Measurements from ENCODE around the gene BPNT1.
"Not testable (repeated sequence)": the region's sequence is repeated elsewhere in the genome, so short reads cannot be mapped to it uniquely, and the experiment has no call there.

BPNT1 gene, protein sequence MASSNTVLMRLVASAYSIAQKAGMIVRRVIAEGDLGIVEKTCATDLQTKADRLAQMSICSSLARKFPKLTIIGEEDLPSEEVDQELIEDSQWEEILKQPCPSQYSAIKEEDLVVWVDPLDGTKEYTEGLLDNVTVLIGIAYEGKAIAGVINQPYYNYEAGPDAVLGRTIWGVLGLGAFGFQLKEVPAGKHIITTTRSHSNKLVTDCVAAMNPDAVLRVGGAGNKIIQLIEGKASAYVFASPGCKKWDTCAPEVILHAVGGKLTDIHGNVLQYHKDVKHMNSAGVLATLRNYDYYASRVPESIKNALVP

DNA sequence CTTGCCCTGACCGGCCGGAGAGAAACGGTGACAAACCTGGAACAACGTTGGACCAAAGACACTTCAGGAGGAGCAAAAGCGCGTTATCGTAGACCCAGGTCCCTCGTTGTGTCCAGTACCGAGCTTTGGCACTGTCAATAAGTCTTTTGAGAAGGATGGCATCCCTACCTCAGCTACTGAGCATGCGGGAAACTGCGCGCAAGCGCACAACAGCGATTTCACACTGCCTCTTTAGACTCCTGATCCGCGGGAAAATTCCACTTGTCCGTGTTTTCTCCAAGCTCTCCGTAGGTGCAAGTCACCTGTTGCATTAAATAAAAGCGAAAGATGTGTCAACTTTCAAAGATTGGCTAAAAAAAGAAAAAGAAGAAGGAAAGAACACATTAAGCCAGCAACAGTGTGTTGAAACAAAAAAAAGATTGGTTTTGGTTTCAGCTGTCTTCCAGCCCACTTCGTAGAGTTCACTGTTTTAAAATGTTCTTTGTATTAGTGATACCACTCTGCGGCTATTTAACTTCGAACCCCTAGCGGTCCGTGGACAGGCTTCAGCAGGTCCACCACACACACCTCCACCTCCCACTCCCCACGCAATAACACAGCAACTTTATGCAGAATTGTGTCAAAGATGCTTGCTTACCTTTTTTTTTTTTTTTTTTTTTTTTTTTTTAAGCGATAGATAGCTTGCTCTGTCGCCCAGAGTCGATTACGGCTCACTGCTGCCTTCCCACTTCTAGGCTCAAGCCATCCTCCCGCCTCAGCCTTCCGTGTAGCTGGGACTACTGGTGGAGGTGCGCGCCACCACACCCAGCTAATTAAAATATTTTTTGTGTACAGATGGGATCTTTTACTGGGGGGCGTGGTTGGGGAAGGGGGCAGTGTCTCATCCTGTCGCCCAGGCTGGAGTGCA lies at the start of gene BPNT1:
TSS of gene BPNT1 (minus strand) at position 139 of the 907 bp plus-strand sequence. CDS start 9,942 bp downstream, outside the sequence.
- in situ Hi-C loops (cut with MboI; ENCODE audit: low sequenced_read_pairs): no loop called here

DNA sequence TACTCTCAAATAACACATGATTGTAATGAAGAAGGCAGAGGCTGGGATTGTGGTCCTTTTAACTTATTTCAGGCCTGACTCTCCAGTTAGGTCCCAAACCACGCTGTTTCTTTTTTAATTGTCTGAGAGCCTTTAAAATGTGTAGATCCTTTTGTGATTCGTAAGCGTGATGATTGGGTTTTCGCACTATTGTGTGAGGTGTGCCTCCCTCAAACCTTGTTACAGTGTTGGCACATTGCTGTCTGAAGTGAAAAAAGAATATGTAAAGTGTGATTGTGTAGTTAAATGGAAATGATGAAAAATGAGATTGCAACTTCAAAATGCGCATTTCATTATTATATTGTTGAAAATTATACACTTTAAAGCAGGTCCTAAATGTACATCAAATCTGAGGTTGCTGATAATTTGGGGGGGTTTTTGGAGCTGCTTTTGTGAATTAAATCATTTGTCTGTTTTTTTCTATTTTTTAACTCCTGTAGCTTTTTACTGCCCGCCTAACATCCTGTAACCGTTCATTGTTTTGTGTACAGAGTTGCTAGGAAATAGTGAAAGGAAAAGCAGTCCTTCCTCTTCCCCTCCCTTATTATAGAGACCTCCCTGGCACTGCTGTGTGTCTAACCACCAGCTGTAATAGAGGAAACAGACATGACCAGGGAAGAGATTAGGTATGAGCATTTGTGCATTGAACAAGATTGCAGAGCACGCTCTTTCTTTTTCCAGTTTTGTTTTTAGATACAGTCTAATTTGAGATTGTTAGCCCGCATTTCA lies 47.6 kb upstream of the BPNT1 start:
- in situ Hi-C loops (cut with MboI; ENCODE audit: low sequenced_read_pairs): no loop called here

DNA sequence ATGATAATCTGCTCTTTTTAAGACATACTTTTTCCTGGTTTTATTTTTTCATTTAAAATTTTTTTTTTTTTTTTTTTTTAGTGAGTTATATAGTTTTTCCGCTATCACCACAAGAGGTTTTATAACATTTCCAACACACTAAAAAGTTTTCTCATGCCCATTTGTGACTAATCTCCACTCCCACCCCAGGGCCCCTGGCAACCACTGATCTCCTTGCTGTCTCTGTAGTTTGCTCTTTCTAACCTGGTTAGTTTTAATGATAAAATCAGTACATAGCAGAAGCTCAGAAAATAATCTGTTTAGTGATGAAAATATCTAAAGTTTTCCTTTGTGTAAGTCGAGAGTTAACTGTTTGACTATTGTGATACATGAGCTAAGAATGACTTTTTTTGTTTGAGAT lies 46.2 kb upstream of the BPNT1 start:
- in situ Hi-C loops (cut with MboI; ENCODE audit: low sequenced_read_pairs): no loop called here

DNA sequence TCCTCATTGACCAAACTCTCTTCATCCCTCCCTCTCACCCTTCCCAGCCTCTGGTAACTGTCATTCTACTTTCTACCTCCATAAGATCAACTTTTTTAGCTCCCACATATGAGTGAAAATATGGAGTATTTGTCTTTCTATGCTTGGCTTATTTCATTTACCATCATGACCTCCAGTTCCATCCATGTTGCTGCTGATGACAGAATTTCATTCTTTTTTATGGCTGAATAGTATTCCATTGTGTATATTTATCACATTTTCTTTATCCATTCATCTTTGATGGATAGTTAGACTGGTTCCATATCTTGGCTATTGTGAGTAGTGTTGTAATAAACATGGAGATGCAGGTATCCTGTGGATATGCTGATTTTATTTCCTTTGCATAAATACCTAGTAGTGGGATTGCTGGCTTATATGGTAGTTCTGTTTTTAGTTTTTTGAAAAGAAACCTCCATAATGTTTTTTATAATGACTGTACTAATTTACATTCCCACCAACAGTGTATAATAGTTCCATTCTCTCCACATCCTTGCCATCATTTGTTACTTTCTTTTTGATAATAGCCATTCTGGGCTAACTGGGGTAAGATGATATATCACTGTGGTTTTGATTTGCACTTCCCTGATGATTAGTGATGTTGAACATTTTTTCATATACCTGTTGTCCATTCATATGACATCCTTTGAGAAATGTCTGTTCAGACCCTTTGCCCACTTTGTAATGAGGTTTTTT lies 40.1 kb upstream of the BPNT1 start:
- in situ Hi-C loops (cut with MboI; ENCODE audit: low sequenced_read_pairs): no loop called here

DNA sequence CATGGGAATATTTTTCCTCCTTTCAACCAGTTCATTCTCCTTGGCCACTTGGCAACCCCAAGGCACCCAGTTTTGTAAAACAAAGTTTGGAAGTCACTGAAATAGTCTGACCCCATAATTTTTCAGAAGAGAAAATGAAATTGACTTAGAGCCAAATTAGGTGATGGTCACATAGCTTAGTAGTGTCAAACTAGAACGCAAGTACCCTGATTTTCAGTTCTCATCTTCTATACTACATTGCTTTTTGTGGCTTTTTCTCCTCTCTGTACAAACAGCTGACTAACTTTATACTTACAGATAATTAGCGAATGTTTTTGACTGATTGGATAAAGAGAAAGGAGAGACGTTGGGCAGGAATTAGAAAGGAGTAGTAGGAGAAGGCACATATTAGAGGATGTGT lies 37.5 kb upstream of the BPNT1 start:
- in situ Hi-C loops (cut with MboI; ENCODE audit: low sequenced_read_pairs): no loop called here

DNA sequence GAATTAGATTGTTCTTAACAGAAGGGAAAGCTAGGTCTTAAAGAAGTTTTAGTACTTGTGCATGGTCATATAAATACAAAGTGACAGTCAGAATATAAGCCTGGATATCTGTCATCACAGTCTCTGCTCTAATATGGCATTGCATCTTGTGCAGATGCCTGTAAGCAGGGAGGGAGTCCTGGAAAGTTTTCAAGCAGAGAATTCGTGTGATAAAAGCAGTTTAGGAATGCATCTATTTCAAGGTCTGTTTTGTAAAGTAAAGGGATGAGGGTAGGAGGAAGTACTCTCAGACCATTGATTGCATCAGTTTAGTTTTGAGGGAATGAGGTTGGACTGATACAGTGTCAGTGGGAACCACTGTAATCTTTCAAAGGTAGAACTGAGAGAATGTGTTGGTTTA lies 35.0 kb upstream of the BPNT1 start:
- in situ Hi-C loops (cut with MboI; ENCODE audit: low sequenced_read_pairs): no loop called here

DNA sequence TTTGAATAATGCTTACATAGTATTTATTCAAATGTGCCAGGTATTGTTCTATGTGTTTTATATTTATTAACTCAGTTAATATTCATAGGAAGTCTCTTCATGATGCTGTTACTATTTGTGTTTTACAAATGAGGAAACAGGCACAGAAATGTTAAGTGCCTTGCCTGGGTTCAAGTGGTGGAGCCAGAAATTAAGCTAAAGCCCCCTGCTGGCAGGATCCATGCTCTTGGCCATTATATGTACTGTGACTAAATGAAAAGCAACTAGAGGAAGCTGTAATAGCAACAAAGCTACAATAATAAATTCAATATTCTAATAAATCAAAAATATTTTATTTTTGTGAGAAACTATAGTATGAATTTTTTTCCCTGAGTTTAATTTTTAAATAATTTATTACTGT lies 34.3 kb upstream of the BPNT1 start:
- in situ Hi-C loops (cut with MboI; ENCODE audit: low sequenced_read_pairs): no loop called here

DNA sequence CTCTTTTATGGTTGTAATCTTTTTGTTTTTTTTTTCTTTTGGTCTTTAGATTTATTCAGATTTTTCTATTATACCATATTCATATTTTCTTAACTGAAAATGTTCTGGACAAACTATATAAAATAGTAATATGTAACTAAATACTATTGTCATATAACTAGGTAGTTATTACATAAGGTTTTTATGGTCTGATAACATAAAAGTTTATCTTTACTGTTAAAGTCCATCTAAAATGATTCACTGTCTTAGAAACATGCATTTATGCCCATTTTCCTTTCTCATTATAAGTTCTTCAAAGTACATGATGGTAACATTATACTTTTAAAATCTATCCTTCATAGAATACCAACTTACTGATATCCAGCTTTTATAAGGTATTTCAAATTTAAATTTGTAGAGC lies 33.5 kb upstream of the BPNT1 start:
- in situ Hi-C loops (cut with MboI; ENCODE audit: low sequenced_read_pairs): no loop called here

DNA sequence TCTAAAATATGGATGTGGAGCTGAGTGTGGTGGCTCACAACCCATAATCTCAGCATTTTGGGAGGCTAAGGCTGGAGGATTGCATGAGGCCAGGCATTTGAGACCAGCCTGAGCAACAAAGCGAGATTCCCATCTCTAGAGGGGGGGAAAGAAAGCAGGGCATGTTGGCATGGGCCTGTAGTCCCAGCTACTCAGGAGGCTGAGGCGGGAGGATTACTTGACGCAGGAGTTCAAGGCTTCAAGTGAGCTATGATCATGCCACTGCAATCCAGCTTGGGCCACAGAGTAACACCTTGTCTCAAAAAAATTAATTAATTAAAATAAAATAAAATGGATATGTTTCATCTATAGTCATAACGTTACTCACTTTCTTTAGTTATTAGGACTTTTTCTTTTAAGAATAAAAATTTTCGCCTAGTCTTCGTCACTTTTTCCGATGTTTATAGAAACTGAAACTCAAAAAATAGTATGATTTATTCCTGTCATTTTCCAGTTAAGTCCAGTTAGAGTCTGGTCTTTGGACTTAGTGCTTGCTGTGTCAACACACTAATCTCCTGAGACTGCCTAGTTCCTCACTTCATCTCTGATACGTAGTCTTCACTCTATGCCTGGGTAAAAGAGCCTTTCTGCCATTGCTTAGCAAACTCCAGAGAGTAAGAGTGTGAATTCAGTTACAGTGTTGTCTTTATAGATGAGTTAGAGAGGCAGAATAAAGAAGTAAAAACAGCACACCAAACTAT lies 32.4 kb upstream of the BPNT1 start:
- in situ Hi-C loops (cut with MboI; ENCODE audit: low sequenced_read_pairs): no loop called here

DNA sequence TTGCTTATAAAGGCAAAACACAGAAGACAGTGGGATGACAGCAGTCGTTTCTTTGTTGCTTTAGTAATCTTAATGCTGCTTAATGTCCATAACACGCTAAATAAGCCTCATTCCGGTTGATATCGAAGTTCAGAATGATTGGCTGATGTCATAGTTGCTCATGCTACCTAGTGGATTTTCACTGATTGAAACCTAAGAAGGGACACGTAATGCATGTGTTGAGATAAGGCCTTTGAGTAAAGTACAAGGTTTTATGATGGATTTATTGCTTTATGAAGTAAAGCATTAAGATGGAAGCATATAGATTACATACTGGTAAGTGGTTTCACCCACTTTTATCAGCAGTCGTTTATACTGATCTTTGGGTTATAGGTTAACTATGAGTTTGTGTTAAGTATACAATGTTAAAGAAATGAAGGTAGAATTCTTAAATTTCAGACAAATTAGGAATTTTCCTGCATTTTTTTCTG lies 29.5 kb upstream of the BPNT1 start:
- in situ Hi-C loops (cut with MboI; ENCODE audit: low sequenced_read_pairs): no loop called here

DNA sequence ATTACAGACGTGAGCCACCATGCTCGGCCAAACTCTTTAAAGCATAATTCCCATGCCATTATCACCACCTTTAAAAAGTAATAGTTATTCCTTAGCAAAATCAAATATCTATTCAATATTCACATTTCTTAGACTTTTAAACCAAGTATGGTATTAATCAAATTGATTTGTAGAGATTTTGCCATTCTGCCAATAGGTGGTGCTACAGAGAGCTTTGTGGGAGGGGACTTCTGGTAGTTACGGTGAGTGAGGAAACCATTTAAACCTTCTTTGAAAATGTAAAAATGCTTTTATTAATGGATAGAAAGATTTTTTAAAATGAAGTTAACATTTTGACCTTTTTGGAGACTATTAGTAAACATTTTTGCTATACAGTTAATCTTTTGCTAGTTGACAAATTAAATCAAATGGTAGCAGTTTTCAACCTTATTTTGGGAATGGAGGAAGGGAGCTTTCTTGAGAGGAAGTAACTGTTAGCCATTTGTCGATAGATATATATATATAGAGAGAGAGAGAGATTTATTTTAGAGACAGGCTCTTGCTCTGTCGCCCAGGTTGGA lies 23.6 kb upstream of the BPNT1 start:
- in situ Hi-C loops (cut with MboI; ENCODE audit: low sequenced_read_pairs): no loop called here

DNA sequence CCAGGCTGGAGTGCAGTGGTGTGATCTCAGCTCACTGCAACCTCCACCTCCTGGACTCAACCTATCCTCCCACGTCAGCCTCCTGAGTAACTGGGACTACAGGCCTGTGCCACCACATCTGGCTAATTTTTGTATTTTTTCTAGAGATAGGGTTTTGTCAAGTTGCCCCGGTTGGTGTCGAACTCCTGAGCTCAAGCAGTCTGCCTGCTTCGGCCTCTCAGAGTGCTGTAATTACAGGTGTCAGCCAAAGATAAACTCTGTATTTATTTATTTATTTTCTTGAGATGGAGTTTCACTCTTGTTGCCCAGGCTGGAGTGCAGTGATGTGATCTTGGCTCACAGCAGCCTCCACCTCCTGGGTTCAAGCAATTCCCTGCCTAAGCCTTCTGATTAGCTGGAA lies 23.0 kb upstream of the BPNT1 start:
- in situ Hi-C loops (cut with MboI; ENCODE audit: low sequenced_read_pairs): not testable (repeated sequence)

DNA sequence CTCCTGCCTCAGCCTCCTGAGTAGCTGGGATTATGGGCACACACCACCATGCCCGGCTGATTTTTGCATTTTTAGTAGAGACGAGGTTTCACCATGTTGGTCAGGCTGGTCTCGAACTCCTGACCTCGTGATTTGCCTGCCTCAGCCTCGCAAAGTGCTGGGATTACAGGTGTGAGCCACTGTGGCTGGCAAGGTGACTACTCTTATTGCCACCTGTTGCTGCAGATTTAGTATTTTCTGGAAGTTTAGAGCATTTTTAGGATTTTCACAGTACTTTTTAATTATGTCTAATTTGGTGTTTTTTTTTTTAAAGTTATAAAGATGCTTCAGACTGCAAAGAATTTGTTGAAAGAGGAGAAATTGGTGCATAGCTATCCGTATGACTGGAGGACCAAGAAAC lies 20.9 kb upstream of the BPNT1 start:
- in situ Hi-C loops (cut with MboI; ENCODE audit: low sequenced_read_pairs): not testable (repeated sequence)

DNA sequence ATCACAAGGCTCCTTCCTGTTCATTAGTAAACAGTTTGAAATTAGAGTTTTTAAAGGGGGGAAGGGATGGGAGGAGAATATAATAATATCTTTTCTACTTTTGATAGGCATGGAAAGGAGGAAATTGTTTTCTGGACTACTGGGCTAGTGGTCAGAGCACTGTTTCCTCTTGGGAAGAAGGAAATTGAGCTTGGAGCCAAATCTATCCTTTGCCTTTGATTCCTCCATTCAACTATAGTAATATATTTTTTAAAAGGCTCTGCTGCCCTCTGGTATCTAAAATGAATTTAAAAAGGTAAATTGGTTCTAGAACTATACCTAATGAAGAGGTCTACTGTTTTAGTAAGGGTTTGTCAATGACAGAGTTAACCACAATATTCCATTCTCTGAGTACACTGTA lies 10.2 kb upstream of the BPNT1 start:
- in situ Hi-C loops (cut with MboI; ENCODE audit: low sequenced_read_pairs): no loop called here

DNA sequence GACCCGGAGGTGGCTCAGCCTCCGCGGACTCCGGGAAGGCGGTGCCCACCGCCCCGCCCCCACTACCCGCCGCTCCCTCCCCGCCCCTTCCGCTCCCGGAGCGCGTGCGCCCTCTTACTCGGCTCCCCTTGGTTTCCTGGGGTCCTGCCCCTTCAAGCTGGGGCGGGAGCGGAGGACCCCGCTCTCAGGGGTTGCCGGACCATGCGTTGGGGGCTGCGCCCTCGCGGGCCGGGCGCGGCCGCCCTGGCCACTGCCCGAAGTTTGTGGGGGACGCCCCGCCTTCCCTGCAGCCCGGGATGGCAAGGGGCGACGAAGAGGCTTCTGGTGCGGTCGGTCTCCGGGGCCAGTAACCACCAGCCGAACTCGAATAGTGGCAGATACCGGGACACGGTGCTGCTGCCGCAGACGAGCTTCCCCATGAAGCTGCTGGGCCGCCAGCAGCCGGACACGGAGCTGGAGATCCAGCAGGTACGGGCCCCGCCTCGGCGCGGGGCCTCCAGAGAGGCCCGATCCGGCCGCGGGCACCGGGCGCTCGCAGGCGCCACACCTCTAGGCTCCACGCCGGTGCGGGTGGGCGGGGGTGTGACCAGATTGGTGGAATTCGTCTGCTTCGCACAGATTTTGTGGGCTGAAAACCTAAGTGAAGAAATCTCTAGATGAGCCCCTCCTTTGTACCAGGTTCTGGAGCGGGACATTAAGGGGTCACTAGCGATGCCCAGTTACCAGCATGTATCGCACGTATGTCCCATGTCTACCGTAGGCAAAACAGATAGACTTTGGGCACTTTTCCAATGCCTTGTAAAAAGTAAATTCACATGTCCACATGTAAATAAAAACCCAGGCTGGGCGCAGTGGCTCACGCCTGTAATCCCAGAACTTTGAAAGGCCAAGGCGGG lies 4.7 kb upstream of the BPNT1 start, which contains the start of gene IARS2:
TSS of gene IARS2 (plus strand) at position 117 of the 896 bp plus-strand sequence. CDS start at position 202, 85 bp downstream.
- in situ Hi-C loops (cut with MboI; ENCODE audit: low sequenced_read_pairs): no loop called here

DNA sequence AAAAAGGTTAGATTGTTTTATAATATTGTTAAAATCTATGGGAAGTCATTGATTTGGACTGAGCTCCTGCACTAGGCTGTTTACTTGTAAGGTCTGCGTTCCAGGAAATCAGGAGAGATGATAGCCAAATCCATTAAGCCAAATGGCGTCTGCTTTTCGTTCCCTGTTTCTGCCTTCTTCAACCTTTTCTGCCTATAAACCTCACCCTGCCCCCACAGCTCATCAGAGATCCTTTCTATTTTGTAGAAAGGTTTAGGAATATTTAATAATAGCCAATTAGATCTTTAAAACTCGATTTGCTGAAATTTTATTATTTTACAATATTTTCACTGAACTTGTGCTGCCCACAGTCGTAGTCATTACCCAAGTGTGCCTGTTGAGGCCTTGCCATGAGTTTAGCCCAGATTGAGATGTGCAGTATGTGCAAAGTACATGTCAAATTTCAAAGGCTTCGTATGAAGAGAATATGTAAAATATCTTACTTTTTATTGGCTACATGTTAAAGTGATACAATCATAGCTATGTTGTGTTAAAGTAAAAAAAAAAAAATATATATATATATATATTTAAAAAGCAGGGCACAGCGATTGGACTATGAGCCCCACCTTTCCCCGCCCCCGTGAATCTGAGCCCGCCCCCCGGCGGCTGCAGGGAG lies 3.9 kb upstream of the BPNT1 start:
- in situ Hi-C loops (cut with MboI; ENCODE audit: low sequenced_read_pairs): no loop called here

DNA sequence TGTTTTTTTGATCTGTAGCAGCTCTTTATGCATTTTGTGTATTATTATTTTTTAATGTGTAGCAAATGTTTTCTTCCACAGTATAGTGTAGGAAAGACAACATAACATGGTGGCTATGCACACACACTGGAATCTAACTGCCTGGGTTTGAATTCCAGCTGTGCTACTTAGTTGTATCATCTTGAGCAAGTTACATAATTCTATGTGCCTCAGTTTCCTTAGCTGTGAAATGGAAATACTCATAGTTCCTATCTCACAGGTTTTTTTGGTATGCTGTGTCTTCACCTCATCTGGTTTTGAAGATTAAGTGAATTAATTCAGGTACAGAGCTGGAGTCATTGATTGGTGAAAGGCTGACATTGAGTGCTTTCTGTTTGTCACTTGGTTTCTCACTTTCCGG lies 3.1 kb upstream of the BPNT1 start:
- in situ Hi-C loops (cut with MboI; ENCODE audit: low sequenced_read_pairs): no loop called here

DNA sequence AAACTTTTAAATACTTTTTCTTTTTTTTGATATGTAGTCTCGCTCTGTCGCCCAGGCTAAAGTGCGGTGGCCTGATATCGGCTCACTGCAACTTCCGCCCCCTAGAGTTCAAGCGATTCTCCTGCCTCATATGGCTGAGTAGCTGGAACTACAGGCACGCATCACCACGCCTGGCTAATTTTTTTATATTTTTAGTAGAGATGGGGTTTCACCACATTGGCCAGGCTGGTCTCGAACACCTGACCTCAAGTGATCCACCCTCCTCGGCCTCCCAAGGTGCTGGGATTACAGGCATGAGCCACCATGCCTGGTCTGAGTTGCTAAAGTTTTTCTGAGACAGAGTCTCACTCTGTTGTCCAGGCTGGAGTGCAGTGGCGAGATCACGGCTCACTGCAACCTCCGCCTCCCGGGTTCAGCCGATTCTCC lies 3.3 kb downstream of the BPNT1 start:
- in situ Hi-C loops (cut with MboI; ENCODE audit: low sequenced_read_pairs): not testable (repeated sequence)
